Fibroblast of mammary gland (primary cell): ENCODE measurements around the gene PRDM11.

Experiments used
- DNase-seq: peaks from one replicate; pipeline ENCODE4 v3.0.0-alpha.2; 2010; ENCODE audit warnings: low read depth
- H3K4me3 ChIP-seq: 2 replicates; pipeline ENCODE4 v1.5.1; 2011; ENCODE audit warnings: low read depth, mild to moderate bottlenecking, low read length, moderate library complexity; ENCODE audit not compliant: control insufficient read depth
- CTCF ChIP-seq: conservative IDR thresholded peaks from 2 replicates; pipeline ENCODE4 v1.5.1; 2011; ENCODE audit warnings: low read depth, low read length, inconsistent platforms; ENCODE audit not compliant: control insufficient read depth, insufficient read depth

Gene PRDM11

GRCh38 chr11:45270946-45271716 is 124.7 kb downstream of the PRDM11 start:
- no peak for TF ChIP-seq CTCF
- no peak overlapping the region for H3K4me3 ChIP-seq
- DNase-seq, result no peak

- TF ChIP-seq CTCF, result no peak
- no peak overlapping the region for H3K4me3 ChIP-seq
- no peak for DNase-seq
These were observed 126.3 kb downstream of the PRDM11 start for GRCh38 chr11:45272701-45273100.

GRCh38 chr11:45273509-45273908 is 127.1 kb downstream of the PRDM11 start:
- no peak for DNase-seq

GRCh38 chr11:45274206-45274605 is 127.8 kb downstream of the PRDM11 start:
- no peak for DNase-seq
- TF ChIP-seq CTCF, result no peak
- no peak overlapping the region for H3K4me3 ChIP-seq

More at GRCh38 chr11:45273509-45273908, 127.1 kb downstream of the PRDM11 start:
- TF ChIP-seq CTCF, result no peak
- H3K4me3 ChIP-seq, result no peak overlapping the region

- TF ChIP-seq CTCF, result no peak
- H3K4me3 ChIP-seq, result no peak overlapping the region
- peak; percentile 62 for DNase-seq
These were observed 129.4 kb downstream of the PRDM11 start for GRCh38 chr11:45275828-45276227.

GRCh38 chr11:45278714-45279113 is 132.3 kb downstream of the PRDM11 start:
- no peak for TF ChIP-seq CTCF
- DNase-seq, result no peak
- H3K4me3 ChIP-seq, result no peak overlapping the region
